ENCODE data around the gene FSD1L. TPM values are rescaled to one million over a fixed set of nuclear protein-coding genes. Genes with fewer than 3 reads are reported as not detected.

Gene FSD1L
- total RNA-seq, 6 donors from 2014 or later, result 4.1 to 14.7 (median 5.8) TPM

DNA sequence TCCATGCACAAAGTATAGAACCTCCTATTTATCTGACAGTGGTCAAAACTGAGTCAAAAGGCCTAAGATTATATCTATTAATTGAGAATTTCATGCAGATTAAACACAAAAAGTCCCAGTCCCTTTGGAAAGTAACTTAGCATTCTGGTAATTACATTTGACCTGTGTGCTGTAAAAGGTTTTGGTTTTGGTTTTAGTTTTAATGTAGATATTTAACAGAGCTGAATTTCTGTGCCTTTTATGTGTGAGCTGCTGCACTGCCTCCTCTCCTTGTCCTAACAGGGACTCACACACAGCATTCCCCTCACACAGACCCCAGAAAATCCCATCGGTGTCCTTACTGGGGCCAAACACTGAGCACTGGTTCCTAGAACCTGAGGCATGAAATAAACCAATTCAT, 31.0 kb upstream of the FSD1L start:
- Histone ChIP-seq H3K9me3 (no peaks in the 10 kb centered on the region), H3K4me1 (peaks cover 0 to 11% (median 7%) of the 10 kb centered on the region in 4 donors), H3K36me3 (no peaks in the 10 kb centered on the region), H3K4me3 (no peak overlapping the region), H3K27ac (no peak overlapping the region), H3K27me3 (no peaks in the 10 kb centered on the region)
- WGBS, 2 donors, result 88 to 96% methylated on average over 1 of the region's 1 CpG
- ATAC-seq (ENCODE audit: low FRiP score in 2 of 2) (no peak), DNase-seq (no peak)
- TF ChIP-seq EP300 (IDR thresholded peaks at IDR 0.05) (no peak), POLR2A (IDR thresholded peaks at IDR 0.05) (no peak), POLR2AphosphoS5 (IDR thresholded peaks at IDR 0.05) (no peak)
- TF ChIP-seq, protein P1, sequence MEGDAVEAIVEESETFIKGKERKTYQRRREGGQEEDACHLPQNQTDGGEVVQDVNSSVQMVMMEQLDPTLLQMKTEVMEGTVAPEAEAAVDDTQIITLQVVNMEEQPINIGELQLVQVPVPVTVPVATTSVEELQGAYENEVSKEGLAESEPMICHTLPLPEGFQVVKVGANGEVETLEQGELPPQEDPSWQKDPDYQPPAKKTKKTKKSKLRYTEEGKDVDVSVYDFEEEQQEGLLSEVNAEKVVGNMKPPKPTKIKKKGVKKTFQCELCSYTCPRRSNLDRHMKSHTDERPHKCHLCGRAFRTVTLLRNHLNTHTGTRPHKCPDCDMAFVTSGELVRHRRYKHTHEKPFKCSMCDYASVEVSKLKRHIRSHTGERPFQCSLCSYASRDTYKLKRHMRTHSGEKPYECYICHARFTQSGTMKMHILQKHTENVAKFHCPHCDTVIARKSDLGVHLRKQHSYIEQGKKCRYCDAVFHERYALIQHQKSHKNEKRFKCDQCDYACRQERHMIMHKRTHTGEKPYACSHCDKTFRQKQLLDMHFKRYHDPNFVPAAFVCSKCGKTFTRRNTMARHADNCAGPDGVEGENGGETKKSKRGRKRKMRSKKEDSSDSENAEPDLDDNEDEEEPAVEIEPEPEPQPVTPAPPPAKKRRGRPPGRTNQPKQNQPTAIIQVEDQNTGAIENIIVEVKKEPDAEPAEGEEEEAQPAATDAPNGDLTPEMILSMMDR (IDR thresholded peaks at IDR 0.05), result no peak

DNA sequence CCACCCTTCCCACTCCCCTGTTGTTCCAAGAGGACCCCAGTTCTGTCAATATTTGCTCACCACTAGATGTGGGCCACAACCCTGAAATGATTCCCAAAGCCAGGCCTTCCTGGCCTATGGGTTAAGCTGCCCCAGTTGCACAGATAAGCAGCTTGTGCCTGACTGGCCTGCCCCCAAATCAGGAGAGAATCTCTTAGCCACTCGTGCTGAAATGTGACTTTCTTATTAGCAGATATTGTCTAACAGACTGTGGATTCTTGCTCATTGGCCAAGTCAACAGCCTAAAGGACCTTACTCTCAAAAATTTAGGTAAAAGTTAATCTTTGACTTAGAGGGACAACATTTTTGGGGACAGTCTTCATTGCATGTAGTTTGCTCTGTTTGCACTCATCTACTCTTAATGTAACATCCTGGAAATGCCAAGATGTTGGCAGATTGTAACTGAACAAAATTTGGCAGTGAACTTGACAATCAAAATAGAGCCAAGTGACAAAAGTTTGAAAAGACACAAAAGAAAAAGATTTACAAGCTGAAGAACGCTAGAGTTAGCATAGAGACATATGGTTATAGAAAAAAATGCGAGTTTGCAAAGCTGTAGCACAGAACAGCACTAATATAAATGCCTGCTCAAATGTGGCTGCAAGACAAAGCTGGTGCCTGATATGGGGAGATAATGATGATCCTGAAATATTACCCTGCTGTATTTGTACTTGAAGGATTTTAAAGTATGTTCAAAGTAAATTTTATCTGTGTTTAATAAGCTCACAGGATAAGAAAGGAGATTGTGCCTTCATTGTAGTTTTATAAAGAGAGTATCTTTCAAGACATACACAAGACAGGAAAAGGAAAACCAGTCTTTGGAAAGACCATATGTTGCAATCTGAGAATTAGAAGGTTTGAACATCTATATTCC, 29.0 kb upstream of the FSD1L start:
- Histone ChIP-seq H3K27ac (no peak overlapping the region), H3K36me3 (no peaks in the 10 kb centered on the region), H3K9me3 (no peaks in the 10 kb centered on the region), H3K4me1 (peaks cover 0 to 11% (median 7%) of the 10 kb centered on the region in 4 donors), H3K4me3 (no peak overlapping the region), H3K27me3 (no peaks in the 10 kb centered on the region)
- 50 to 66% methylated on average over 3 of the region's 3 CpGs for WGBS, 2 donors
- no peak for DNase-seq
- TF ChIP-seq POLR2A (IDR thresholded peaks at IDR 0.05), result no peak
- no peak for ATAC-seq (ENCODE audit: low FRiP score in 2 of 2)

DNA sequence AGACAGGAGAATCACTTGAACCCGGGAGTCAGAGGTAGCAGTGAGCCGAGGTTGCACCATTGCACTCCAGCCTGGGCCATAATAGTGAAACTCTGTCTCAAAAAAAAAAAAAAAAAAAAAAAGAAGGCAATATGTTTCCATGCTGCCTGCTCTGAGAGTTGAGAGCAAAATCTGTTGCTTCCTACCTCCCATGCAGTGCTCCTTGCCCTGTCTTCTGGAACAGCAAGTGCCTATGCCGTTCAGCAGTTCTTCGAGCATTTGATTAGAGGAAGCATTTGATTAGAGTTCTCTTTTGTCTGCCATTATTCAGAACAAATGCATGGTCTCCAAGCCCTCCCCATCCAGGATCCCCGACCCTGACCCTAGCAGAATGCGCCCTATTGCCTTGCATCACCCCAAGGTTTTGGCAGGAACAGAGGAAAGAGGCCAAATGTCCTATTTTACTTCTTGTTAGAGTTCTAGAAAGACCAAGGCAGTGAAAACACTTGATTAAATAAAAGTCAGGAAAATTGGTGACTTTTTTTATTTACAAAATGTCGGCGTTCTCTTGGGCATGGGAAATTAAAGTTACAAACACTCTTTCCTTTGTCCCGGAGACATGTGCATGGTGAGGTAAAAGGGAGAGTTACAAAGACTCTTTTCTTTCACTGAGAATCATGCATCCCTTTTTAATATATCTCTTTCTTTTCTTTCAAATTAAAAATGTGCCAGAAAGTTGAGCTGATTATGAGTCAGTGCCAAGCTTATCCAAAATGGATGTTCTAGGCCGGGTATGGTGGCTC, 27.8 kb upstream of the FSD1L start:
- DNase-seq, result no peak
- TF ChIP-seq POLR2AphosphoS5 (IDR thresholded peaks at IDR 0.05) (no peak), EP300 (IDR thresholded peaks at IDR 0.05) (no peak), POLR2A (IDR thresholded peaks at IDR 0.05) (no peak)
- TF ChIP-seq, protein P1 (IDR thresholded peaks at IDR 0.05), result no peak
- Histone ChIP-seq H3K4me3 (no peak overlapping the region), H3K4me1 (peaks cover 0 to 11% (median 7%) of the 10 kb centered on the region in 4 donors), H3K27me3 (no peaks in the 10 kb centered on the region), H3K27ac (no peak overlapping the region), H3K36me3 (no peaks in the 10 kb centered on the region), H3K9me3 (no peaks in the 10 kb centered on the region)
- WGBS, 2 donors, result 87 to 88% methylated on average over 10 of the region's 10 CpGs
- ATAC-seq (ENCODE audit: low FRiP score in 2 of 2), result no peak

DNA sequence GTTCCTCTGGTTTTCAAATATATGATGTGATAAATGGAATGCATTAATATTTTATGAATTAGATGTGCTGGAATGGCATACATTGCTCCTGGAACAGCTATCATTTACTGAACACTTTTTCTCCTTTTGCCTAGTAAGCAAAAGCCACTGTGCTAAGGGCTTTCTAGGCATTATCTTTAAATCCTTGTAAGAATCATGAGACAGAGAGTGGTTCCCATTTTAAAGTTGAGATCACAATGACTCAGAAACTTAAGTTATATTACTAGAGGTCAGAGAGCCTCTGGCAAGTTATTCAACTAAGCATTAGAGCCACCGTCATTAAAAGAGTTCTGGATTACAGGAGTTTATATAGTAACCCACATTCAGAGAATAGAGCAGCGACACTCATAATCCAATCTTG, 26.7 kb upstream of the FSD1L start:
- Histone ChIP-seq H3K9me3 (no peaks in the 10 kb centered on the region), H3K4me1 (peaks cover 0 to 11% (median 4%) of the 10 kb centered on the region in 4 donors), H3K27ac (no peak overlapping the region), H3K4me3 (no peak overlapping the region), H3K27me3 (no peaks in the 10 kb centered on the region), H3K36me3 (no peaks in the 10 kb centered on the region)
- no peak for ATAC-seq (ENCODE audit: low FRiP score in 2 of 2)
- 86 to 92% methylated on average over 2 of the region's 2 CpGs for WGBS, 2 donors
- no peak for DNase-seq
- TF ChIP-seq, protein P1 (IDR thresholded peaks at IDR 0.05), result no peak
- no peak for TF ChIP-seq POLR2AphosphoS5 (IDR thresholded peaks at IDR 0.05)
- no peak for TF ChIP-seq POLR2A (IDR thresholded peaks at IDR 0.05)
- TF ChIP-seq EP300 (IDR thresholded peaks at IDR 0.05), result no peak

DNA sequence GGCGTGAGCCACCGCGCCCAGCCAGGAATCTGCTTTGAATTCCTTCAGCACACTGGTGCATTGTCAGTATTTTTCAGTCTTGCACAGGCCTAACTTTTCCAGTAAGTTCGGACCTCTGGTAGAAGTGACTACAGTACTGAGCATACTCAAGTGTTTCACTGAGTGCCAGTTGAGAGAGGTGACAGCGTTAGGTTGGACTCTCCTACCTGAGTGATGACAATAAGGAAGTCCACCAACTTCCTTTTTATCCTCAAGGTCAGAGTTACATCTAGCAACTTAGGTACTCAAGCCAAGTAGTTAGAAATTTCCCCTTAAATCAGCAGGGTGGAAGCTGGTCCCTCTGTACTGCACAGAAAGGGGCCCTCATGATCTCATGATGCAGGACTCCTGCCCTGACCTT, 26.0 kb upstream of the FSD1L start:
- no peak for TF ChIP-seq POLR2A (IDR thresholded peaks at IDR 0.05)
- no peak for TF ChIP-seq POLR2AphosphoS5 (IDR thresholded peaks at IDR 0.05)
- no peak for TF ChIP-seq EP300 (IDR thresholded peaks at IDR 0.05)
- TF ChIP-seq, protein P1 (IDR thresholded peaks at IDR 0.05), result no peak
- 82 to 88% methylated on average over 5 of the region's 5 CpGs for WGBS, 2 donors
- no peak for DNase-seq
- ATAC-seq (ENCODE audit: low FRiP score in 2 of 2), result no peak
- no peaks in the 10 kb centered on the region for H3K27me3 ChIP-seq
- no peaks in the 10 kb centered on the region for H3K9me3 ChIP-seq
- H3K27ac ChIP-seq, result no peak overlapping the region
- H3K4me1 ChIP-seq, result peaks cover 0 to 11% (median 4%) of the 10 kb centered on the region in 4 donors
- no peak overlapping the region for H3K4me3 ChIP-seq
- no peaks in the 10 kb centered on the region for H3K36me3 ChIP-seq
